HG03342 (cell line): ENCODE results near the gene CNN2.

Experiments
- ATAC-seq: cut with Tn5 transposase; IDR thresholded peaks from one replicate; pipeline ENCODE4 v1.9.1; 2021; ENCODE audit warnings: mild to moderate bottlenecking, moderate library complexity; ENCODE audit not compliant: unreplicated experiment

The CNN2 gene

DNA sequence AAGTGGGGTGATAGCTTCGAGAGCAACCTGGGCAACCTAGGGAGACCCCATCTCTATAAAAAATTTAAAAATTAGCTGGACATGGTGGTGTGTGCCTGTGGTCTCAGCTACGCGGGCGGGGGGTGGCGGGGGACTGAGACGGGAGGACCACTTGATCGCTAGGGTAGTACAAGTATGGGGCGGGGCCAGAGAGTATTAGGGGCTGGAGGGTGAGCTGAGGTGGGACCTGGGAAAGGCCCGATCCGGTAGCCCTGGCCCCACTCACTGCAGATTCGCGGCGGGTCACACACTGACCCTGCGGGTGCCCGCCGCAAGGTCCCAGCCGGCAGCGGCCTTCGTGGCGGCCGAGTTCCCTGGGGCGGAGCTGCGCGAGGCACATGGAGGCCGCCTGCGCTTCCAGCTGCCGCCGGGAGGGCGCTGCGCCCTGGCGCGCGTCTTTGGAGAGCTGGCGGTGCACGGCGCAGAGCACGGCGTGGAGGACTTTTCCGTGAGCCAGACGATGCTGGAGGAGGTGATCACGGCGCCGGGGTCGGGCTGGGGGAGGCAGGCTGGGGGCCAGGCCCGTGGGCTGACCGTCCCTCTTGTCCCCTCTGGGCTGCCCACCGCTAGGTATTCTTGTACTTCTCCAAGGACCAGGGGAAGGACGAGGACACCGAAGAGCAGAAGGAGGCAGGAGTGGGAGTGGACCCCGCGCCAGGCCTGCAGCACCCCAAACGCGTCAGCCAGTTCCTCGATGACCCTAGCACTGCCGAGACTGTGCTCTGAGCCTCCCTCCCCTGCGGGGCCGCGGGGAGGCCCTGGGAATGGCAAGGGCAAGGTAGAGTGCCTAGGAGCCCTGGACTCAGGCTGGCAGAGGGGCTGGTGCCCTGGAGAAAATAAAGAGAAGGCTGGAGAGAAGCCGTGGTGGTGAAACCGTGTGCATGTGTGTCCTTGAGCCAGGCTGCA, 38.5 kb downstream of the CNN2 start:
- peak; percentile 31 for ATAC-seq

DNA sequence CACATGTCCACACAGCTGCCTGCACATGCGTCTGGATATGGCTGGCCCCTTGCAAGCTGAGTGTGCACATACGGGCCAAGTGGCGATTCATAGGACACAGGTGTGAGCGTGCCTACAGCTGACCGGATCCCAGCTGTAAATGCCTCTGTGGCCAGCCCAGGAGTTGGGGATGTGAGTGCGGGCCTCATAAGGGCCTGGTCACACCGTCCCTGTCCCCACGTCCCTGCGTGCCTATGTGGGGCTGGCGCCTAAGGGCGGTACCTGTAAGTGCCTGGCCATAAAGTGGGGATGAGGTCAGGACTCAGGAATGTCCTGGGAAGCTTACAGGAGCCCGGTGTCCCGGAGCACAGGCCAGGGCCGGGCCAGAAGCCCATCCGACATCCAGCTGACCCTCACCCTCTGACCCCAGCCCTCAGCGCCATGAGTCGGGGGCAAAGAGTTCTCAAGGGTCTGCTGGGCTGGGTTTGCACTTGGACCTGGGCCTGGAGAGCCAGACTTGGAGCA, 39.2 kb downstream of the CNN2 start:
- no peak for ATAC-seq

DNA sequence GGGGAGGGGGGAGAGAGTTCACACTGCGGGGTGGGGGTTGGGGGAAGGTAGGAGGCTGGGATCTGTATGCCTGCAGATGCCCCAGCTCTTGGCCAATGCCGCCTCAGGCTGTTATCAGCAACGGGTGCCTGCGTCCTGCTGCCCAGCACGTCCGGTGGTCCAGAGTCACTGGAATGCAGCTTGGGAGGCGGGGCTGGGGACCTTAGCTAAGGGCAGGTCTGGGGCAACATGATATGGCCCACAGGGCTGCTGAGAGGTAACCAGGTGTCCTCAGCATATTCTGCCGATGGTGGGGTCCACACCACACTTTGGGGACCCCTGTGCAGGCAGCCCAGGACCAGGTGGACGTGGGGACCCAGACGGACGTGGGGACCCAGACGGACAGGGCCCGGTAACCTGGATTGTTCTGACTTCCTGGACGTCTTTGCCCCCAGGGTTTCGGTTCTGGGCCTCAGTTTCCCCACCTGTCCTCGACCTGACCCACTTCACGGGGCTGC, 39.9 kb downstream of the CNN2 start:
- ATAC-seq: no peak

DNA sequence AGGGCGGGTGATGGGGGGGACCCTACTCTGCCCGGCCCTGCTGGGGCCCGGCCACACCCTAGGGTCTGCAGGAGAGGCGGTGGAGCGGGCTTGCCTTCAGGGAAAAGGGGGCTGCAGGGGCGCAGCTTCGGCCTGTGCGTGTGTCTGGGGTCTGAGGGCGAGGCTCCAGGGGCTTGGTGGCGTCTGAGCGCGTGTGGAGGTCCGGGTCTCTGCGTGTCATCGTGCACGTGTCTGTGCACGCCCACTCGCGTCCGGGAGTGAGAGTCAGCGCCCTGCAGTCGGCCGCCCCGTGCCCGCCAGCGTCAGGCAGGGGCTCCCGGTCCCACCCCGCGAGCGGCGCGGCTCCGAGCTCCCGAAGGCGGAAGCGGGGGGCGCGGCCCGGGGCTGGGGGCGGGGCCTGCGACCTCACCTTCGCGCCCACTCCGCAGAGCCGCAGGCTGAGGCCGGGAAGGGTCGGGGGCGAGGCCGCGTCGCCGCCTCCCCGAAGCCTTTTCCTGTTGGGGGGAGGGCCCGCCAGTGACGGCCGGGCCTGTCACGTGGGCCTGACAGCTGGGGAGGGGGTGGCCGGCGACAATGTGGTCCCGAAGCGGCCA, 40.4 kb downstream of the CNN2 start, which contains the start of gene ARHGAP45:
TSS of gene ARHGAP45 (plus strand) at position 420 of the 593 bp plus-strand sequence. CDS start 239 bp downstream, outside the sequence.
- no peak for ATAC-seq

DNA sequence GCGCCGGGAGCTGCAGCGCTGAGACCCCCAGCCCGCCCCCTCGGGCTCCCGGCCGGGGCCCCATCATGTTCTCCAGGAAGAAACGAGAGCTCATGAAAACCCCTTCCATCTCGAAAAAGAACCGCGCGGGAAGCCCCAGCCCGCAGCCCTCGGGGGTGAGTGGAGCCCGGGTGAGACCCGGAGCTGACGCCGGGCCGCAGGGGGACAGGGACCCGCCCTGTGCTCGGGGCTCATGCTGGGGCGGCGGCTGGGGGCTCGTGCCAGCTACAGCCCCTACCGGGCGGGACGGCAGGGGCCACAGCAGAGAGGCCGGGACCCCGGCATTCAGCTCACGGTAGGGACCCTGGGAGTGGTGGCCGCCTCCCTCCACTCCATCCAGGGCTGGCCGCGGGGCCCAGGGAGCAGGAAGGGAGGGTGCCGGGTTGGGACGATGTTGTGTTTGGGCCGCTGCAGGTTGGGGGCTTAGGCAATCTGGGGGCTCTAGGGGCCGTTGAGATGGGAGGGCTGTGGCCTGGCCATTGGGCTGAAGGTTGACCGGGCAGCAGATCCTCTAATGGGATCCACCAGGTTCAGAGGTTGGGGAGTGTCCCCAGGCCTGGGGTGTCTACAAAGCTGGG, 41.0 kb downstream of the CNN2 start:
- no peak for ATAC-seq

DNA sequence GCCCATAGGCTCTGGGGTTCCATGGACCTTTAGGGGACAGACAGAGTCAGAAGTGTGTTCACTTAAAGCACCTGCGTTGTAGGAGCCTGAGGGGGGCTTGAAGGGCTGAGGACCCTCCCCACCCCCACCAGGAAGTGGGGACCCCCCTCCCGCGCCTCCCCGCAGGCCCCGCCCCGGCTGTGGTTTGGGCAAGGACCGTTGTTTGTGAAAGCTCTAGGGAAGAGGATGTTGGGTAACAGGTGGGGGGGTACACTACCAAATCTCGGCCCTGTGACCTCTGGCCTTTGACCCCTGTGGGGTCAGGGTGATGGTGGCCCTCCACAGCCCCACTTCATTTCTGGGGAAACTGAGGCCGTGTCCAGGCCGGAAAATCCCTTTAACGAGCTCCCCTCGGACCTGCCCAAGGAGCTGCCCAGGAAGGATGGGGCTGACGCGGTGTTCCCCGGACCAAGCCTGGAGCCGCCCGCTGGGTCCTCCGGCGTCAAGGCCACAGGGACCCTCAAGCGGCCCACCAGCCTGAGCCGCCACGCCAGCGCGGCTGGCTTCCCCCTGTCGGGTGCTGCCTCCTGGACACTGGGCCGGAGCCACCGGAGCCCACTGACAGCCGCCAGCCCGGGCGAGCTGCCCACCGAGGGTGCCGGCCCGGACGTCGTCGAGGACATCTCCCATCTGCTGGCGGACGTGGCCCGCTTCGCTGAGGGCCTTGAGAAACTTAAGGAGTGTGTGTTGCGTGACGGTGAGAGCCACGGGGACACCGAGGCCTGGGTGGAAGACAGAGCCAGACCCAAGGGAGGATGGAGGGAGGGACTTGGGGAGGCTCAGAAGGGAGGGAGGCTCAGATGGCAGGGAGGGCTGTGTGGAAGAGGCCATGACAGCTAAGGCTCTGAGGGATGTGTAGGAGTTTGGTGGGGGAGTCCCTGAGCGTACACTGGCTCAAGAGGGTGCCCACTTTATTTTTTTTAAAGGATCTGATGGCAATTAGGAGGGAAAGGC, 41.9 kb downstream of the CNN2 start:
- no peak for ATAC-seq

DNA sequence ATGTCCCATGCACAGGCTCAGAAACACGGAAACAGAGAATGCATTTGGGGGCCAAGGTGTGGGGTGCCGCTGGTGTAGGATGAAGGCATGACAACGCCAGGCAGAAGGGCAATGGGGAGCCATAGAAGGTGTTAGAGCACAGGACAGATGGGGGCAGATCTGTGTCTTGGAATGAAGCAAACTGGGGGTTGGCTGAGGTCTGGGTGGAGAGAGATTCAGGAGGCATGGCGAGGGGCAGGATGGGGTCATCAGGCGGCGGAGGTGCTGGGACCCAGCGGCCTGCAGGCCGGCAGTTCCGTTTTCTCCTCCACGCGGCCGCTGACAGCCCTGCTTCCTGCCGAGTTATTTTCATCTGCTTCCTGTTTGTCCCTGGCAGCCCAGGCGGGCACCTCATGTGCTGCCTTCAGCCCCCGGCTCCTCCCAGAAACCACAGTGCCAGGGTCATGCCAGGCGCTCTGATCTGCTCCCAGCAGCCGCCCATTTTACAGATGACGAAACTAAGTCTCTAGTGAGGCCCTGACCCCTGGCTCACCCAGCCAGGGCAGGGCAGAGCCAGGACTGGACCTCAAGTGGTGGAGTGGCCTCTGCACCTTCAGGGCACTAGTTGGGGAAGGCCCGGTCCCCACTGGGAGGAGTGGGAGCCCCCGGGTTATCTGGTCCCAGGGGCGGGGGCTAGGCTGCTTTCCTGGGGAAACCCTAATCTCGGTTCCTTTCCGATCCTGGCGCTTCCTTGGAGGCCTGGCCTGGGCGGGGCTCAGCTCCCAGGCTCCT, 42.8 kb downstream of the CNN2 start:
- no peak for ATAC-seq

DNA sequence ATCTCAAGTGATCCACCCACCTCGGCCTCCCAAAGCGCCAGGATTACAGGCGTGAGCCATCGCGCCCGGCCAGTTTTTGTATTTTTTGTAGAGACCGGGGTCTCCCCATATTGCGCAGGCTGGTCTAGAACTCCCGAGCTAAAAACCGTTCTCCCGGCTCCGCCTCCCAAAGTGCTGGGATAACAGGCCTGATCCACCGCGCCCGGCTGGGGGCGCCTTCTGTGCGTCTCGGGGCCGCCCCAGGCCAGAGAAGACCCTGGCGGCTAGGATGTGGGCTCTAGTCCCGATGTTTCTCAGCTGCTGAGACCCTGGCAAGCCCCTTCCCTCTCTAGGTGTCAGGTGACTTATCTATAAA, 44.1 kb downstream of the CNN2 start:
- no peak for ATAC-seq

DNA sequence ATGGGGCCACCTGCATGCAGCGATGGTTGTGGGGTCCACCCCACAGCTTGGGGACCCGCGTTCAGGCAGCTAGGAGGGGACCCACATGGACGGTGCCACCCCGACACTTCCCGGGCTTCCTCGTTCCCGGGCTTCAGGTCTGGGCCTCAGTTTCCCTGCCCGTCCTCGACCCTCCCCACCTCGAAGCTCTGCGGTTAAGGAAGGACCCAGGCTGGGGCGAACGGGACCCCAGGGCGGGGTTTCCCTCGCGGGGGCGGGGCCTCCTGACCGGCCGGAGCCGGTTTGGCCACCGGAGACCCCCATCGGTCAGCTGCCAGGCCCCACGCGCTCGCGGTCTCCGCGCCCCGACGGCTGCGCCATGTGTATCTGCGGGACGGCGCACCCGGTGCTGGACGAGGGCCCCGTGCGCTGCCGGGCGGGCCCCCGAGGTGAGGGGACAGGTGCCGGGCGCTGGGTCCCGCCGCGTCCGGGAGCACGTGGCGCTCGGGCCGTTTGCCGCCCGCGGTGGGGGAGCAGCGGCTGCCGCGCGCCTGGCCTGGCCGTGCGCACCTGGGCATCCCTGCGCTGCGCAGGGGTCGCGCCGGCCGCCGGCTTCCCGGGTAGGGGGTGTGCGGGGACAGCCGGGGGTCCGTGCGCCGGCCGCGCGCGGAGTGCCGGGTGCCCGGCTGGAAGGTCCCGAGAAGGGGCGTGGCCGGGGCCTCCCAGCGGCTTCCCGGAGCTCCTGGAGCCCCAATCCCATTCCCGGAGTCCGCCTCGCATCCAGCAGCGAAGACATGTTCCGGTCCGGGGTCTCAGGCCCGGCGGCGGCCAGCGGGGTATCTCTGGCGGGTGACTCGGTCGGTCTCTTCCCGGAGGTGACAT, 44.8 kb downstream of the CNN2 start:
- ATAC-seq: no peak

DNA sequence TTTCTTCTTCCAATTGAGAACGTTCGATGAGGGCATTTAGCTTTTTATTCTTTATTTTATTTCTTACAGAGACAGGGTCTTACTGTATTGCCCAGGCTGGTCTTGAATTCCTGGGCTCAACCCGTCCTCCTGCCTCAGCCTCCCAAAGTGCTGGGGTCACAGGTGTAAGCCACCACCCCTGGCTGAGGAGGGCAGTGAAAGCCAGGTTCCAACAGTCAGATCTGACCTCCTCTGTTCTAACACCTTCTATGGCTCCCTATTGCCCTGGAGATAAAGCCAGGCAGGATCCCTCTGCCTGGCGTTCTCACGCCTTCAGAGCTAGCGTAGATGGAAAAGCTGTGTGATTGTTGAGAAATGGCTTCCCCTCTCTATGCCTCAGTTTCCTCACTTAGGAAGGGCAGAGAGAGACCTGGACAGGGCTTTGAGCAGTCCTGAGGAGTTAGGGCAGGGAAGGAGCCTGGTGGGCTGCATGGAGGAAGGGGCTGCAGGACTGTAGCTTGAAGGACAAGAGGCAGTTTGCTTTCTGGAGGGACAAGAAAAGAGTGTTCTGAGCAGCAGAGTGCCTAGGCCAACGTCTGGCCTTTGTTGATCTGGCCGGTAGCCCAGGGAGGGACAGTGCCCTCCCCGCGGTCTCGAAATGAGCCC, 46.1 kb downstream of the CNN2 start:
- no peak for ATAC-seq

DNA sequence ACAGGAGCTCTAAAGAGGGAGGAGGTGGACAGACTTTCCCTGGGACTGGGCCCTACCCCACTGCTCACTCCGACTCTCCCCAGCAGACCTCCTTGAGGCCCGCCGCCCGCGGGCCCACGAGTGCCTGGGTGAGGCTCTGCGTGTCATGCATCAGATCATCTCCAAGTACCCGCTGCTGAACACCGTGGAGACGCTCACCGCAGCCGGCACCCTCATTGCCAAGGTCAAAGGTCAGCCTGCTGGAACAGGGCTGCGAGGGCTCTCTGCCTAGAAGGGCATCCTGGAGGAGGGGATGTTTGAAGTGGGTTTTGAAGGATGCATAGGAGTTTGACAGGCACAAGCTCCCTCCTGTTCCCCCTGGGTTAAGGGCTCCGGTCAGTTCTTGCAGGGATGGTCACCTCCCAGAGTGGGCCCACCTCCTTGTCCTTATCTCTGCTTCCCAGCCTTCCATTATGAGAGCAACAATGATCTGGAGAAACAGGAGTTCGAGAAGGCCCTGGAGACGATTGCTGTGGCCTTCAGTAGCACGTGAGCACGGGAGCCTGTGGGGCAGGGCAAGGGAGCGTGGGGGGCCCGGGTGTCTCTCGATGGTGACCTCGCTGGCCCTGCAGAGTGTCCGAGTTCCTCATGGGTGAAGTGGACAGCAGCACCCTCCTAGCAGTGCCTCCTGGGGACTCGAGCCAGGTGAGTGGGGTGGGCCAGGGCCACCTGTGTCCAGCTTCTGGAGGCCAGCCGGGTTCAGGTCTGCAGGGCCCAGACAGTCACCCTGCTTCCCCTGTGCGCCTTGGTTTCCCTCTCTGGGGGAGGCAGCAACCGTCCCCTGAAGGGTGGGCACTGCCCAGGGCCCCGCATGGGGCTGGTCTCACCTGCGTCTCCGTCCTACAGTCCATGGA, 46.9 kb downstream of the CNN2 start:
- no peak for ATAC-seq

DNA sequence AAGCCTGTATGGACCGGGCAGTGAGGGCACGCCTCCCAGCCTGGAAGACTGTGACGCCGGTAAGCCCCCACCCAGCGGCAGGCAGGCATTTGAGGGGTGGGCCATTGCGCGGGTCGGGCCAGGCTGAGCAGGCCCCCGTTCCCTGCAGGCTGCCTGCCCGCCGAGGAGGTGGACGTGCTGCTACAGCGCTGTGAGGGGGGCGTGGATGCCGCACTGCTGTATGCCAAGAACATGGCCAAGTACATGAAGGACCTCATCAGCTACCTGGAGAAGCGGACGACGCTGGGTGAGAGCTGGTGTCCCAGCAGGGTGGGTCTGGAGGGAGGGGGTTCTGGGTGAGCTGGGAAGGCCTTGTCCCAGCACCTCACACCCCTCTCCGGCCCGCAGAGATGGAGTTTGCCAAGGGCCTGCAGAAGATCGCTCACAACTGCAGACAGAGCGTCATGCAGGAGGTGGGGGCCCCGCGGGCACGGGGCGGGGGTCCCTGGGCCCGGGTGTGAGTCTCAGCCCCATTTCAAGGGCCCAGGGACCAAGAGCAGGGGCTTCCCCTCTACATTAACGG, 47.6 kb downstream of the CNN2 start:
- ATAC-seq: no peak

DNA sequence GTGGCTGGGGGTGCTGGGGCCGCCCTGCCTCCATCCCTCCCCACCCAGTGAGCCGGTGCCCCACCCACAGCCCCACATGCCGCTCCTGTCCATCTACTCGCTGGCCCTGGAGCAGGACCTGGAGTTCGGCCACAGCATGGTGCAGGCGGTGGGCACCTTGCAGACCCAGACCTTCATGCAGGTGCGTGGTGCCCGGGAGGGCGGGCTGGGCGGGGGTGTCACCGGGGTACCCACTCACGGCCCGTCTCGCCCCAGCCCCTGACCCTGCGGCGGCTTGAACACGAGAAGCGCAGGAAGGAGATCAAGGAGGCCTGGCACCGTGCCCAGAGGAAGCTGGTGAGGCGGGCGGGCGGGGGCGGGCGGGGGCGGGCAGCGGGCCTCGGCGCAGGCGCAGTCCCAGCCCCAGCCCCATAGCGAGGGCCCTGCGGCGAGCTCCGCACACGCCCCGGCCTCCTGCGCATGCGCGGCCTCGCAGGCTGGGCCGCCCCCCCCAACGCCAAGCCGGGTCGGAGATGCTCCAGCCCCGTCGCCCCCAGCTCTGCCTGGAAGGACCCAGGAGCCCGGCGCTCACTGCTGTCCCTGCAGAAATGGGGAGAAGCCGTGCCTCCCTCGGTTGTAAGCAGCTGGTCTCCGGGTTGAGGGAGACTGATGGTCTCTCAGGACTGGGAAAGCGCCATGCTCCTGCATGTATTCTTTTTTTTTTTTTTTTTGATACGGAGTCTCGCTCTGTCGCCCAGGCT, 48.3 kb downstream of the CNN2 start:
- no peak for ATAC-seq

DNA sequence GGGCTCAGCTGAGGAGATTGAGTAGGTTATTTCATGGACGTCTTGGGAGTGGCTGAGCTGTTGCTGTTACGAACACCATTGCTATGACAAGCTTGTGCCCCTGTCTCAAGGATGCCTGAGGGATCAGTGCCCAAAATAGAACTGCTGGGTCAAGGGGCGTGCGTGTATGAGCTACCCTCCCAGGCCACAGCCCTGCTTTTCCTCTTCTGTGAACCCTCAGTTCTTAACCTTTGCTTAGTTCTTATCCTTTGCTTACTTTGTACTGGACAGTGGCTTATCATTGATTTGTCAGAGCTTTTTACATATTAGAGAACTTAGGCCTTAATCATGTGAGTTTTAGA, 49.6 kb downstream of the CNN2 start:
- ATAC-seq: no peak

DNA sequence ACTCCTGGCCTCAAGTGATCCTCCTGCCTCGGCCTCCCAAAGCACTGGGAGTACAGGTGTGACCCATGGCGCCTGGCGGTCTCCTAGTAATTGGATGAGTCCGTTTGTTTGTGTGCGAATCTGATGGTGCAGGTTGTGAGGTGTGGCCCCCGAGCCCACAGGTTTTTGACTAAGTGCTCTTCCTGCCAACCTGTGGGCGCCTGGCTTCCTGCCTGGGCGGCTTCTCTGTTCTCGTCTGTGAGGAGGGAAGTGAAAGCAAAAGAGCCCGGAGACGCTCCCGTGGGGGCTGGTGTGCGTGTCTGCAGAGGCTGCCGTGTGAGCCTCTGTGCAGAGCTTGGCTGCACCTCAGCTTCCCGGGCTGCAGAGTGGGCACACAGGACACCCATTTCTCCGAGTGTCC, 50.5 kb downstream of the CNN2 start:
- peak; percentile 66 for ATAC-seq

DNA sequence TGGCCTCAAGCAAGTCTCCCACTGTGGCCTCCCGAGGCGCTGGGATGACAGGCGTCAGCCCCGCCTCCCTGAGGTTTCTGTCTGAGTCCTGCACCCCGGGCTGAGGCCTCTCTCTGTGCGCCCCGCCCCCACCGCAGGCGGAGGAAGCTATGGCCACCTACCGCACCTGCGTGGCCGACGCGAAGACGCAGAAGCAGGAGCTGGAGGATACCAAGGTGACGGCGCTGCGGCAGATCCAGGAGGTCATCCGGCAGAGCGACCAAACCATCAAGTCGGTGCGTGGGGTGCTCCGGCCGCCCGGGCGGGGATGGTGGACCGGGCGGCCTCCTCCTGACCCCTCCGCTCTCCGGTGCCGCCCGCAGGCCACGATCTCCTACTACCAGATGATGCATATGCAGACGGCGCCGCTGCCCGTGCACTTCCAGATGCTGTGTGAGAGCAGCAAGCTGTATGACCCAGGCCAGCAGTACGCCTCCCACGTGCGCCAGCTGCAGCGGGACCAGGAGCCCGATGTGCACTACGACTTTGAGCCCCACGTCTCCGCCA, 53.2 kb downstream of the CNN2 start:
- no peak for ATAC-seq
